Brain microvascular endothelial cell (primary cell): ENCODE results near the gene SPTBN4.

Experiments used
- DNase-seq: peaks from one replicate; pipeline ENCODE4 v3.0.0-alpha.2; 2020
- H3K27ac ChIP-seq: fragments of 250-450 bp; sonication (Bioruptor Pico); 2 replicates; pipeline ENCODE4 v1.5.1; 2020; ENCODE audit warnings: mild to moderate bottlenecking, moderate library complexity
- H3K27me3 ChIP-seq: fragments of 250-450 bp; sonication (Bioruptor Pico); replicated peaks from 2 replicates; pipeline ENCODE4 v1.5.1; 2020; ENCODE audit warnings: mild to moderate bottlenecking
- H3K36me3 ChIP-seq: fragments of 250-450 bp; sonication (Bioruptor Pico); replicated peaks from 2 replicates; pipeline ENCODE4 v1.5.1; 2020; ENCODE audit warnings: mild to moderate bottlenecking
- H3K4me3 ChIP-seq: 2 replicates; pipeline ENCODE4 v1.5.1; 2011; ENCODE audit warnings: low read depth, mild to moderate bottlenecking, control low read depth, low read length, moderate library complexity
- CTCF ChIP-seq: IDR thresholded peaks from 2 replicates; pipeline ENCODE4 v1.5.1; 2011; ENCODE audit warnings: low read depth, mild to moderate bottlenecking, moderate library complexity, low read length, control low read depth, inconsistent platforms; ENCODE audit errors: missing control alignments
- in situ Hi-C: cut with HindIII; loops from 2 replicates; pipeline ENCODE4 v1.10.0; 2017; ENCODE audit warnings: low sequenced_read_pairs, low pct_ligation_motif_present

SPTBN4 gene

GRCh38 chr19:40614622-40615411 lies 148.0 kb downstream of the SPTBN4 start:
- peak overlapping the region; percentile 86 for H3K4me3 ChIP-seq
- TF ChIP-seq CTCF, result no peak
- peaks cover 7% of the 10 kb centered on the region for H3K36me3 ChIP-seq
- no peaks in the 10 kb centered on the region for H3K27me3 ChIP-seq
- peak overlapping the region; percentile 59 for H3K27ac ChIP-seq
- in situ Hi-C loops, result no loop called here
- DNase-seq, result peak; percentile 95

- H3K4me3 ChIP-seq, result no peak overlapping the region
- in situ Hi-C loops, result no loop called here
- no peak for DNase-seq
- no peak for TF ChIP-seq CTCF
- no peak overlapping the region for H3K27ac ChIP-seq
- H3K36me3 ChIP-seq, result peaks cover 12% of the 10 kb centered on the region
- H3K27me3 ChIP-seq, result no peaks in the 10 kb centered on the region
These were observed 149.4 kb downstream of the SPTBN4 start for GRCh38 chr19:40616178-40616577.

GRCh38 chr19:40616941-40617340 lies 150.1 kb downstream of the SPTBN4 start:
- no peak for DNase-seq
- Histone ChIP-seq H3K27me3 (no peaks in the 10 kb centered on the region), H3K4me3 (no peak overlapping the region), H3K27ac (no peak overlapping the region), H3K36me3 (peaks cover 16% of the 10 kb centered on the region)
- in situ Hi-C loops, result no loop called here
- TF ChIP-seq CTCF, result no peak

- in situ Hi-C loops, result no loop called here
- no peak for TF ChIP-seq CTCF
- peaks cover 25% of the 10 kb centered on the region for H3K36me3 ChIP-seq
- no peaks in the 10 kb centered on the region for H3K27me3 ChIP-seq
- no peak for DNase-seq
- no peak overlapping the region for H3K27ac ChIP-seq
- no peak overlapping the region for H3K4me3 ChIP-seq
These were observed 151.2 kb downstream of the SPTBN4 start for GRCh38 chr19:40617961-40618360.

- in situ Hi-C loops, result no loop called here
These were observed 152.7 kb downstream of the SPTBN4 start for GRCh38 chr19:40619333-40620160.

More at GRCh38 chr19:40619333-40620160, 152.7 kb downstream of the SPTBN4 start:
- no peaks in the 10 kb centered on the region for H3K27me3 ChIP-seq
- H3K27ac ChIP-seq, result no peak overlapping the region
- no peak for TF ChIP-seq CTCF
- DNase-seq, result no peak
- peaks cover 36% of the 10 kb centered on the region for H3K36me3 ChIP-seq
- H3K4me3 ChIP-seq, result no peak overlapping the region
